H4 (cell line): ENCODE measurements around the gene LHX2. TPM values are rescaled to one million over a fixed set of nuclear protein-coding genes. Genes with fewer than 3 reads are reported as not detected.

Source experiments
- DNase-seq: peaks from one replicate; pipeline ENCODE4 v3.0.0-alpha.2; 2015; ENCODE audit warnings: low spot score
- total RNA-seq: library from RNA; depleted of rRNA; stranded (reverse); fragments of >200 nt; shearing (Covaris generic); gene quantifications from 2 replicates; pipeline ENCODE4 v1.2.3, GENCODE V29; 2014

LHX2 gene
- total RNA-seq, 1 experiment from 2014 or later: 2.2 TPM

GRCh38 chr9:123998970-123999621 lies 12.5 kb upstream of the LHX2 start:
- no peak for DNase-seq

GRCh38 chr9:123999661-124000060 lies 11.9 kb upstream of the LHX2 start:
- no peak for DNase-seq

DNA sequence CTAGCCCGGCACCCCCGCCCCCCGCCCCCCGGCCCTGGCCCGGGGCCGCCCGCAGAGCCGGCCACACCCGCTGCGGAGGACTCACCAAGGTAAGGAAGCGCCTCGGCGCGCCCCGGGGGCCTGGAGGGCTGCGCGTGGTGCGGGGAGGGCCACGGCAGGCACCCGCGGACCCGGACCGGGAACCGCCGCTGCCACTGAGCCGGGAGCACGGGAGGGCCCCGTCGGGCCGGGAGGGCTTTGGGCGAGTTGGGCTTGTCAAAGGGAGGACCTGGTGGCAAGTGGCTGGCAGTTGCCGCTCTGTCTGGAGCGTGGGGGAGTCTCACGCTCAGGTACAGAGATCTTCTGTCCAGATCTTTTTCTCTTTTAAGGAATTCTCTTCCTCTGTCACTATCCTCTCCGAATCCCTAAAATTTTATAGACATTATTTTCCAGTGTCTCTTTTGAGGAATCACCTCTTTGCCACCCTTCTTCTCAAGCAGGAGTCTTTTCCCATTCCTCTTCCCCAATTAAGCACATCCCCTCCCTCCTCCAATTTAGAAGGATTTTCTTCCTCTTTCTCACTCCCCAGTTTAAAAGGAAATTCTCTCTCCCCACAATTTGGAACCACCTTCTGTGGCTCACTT lies 11.3 kb upstream of the LHX2 start:
- no peak for DNase-seq

DNA sequence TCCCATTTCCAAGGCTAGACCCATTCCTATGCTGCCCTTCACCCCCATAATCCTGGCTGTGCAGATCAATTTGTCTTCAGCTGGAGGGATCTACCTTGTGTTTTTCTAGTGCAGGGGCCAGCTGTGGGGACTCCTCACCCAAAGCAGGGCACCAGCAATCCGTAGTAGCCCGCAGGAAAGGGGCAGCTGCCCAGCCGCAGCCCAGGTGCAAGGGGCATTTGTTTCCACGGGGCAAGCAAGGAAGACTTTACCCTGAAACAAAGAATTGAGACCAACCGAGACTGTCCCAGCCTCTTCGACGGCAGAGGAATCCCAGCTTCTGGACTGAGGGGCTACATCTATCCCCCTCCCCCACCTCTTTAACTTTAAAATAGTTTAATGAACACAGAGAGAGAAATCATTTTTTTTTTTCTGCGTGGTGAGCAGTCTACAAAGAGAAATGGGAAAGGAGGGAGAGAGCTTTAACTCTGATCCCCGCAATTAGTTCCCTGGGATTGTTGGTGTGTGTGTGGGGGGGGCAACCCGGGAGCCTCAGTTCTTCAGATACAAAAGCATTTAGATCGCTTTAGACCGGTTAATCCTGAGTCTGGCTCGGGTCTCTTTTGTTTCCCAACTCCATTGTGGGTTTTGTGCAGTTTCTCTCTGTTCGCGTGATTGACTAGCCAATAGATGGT lies 10.6 kb upstream of the LHX2 start:
- DNase-seq: no peak

DNA sequence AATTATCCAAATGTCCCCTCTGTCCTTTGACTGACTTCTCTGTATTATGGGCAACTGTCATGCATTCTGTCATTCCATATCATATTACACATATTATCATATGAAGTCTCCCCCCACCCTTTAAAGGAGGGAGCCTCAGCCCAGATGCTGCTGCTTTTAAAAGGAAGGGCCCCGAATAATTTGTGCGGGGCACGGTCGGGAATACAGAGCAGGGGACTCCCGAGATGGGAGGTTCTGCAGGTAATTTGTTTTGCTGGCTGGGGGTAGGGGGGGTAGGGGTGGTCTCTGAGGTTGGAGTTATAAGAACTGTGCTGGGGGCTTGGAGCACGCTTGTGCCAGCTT lies 10.1 kb upstream of the LHX2 start:
- no peak for DNase-seq

DNA sequence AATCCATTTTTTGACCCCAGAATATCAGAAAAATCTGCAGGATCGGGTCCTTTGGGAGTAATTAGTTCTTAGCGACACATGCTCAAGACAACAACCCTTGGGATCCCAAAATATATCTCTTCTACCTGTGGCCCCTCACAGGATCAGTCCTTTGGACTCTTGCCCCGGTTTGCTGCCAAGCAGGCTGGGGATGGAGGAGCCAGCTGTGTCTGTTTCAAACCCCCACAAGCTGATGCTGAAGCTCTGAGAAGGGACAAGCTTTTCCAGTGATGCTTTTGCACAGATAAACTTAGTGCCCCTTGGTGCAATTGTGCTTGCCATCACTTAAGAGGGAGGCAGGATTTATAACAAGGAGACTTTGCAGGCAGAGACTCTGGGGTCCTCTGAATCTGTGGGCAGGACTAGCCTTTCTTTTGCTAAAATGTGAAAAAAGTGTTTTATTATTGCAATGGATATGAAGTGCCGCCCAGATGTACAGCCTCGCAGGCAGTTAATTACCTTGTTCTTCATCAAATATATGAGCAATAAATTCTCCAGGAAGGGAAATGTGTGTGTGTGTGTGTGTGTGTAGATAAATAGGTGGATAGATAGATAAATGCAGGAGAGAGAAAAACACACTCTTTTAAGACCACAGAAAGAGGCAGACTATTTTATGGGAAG lies 9.6 kb upstream of the LHX2 start:
- no peak for DNase-seq

GRCh38 chr9:124003636-124004349 lies 7.8 kb upstream of the LHX2 start:
- DNase-seq: no peak

GRCh38 chr9:124004593-124004992 lies 7.0 kb upstream of the LHX2 start:
- DNase-seq: no peak

DNA sequence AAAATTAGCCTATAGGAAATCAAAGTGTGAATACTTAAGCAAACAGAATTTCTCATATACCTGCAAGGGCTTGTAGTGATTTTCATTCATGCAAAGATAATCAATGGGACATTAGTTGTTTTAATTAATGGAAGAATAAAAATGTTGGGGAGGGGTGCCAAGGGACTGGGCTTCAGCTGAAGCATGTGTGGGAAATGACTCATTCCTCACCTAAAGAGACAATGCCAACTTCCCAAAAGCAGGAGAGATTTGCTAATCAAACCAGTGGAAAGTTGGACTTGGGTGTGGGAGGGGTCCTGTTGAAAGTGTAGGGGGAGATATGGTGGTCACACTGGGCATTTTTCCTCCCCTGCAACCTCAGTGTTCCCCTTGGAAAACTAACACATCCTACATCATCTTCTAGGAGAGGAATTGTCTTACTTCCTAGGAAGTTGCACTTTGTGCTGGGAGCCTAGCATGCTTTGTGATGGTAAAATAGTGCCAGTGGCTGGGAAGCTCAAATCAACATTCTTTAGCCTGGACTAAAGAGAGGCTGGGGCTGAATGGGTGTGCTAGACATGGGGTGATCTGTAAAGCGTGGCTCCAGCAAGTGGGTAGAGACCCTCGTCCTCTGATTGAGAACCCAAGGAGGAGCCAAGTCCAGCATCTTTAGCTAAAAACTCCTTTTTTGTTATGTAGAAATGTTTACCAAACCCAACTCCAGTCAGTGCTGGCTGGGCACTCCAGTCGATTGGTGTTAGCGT lies 6.4 kb upstream of the LHX2 start:
- DNase-seq: no peak

- DNase-seq: no peak
These were observed 4.9 kb upstream of the LHX2 start for GRCh38 chr9:124006448-124007361.

- DNase-seq: no peak
These were observed 3.8 kb upstream of the LHX2 start for GRCh38 chr9:124007565-124008302.

DNA sequence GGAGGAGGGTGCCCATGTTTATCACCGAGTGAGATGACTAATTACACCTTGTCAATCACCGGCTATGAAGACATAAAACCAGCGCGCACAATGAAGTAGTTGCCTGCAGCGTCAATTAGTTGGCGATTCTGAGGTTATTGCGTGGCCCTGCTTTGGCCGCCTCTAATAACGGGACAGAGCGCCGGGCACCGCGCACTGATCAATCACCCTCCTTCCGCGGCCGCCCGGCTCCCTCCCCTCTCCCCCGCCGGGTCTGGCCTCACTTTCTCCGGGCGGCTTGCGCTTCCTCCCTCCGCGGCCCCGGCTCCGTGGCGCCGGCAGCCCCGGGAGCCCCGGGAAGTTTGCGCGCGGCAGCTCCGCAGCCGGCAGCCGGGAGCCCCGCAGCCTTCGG lies 3.3 kb upstream of the LHX2 start:
- DNase-seq: no peak

DNA sequence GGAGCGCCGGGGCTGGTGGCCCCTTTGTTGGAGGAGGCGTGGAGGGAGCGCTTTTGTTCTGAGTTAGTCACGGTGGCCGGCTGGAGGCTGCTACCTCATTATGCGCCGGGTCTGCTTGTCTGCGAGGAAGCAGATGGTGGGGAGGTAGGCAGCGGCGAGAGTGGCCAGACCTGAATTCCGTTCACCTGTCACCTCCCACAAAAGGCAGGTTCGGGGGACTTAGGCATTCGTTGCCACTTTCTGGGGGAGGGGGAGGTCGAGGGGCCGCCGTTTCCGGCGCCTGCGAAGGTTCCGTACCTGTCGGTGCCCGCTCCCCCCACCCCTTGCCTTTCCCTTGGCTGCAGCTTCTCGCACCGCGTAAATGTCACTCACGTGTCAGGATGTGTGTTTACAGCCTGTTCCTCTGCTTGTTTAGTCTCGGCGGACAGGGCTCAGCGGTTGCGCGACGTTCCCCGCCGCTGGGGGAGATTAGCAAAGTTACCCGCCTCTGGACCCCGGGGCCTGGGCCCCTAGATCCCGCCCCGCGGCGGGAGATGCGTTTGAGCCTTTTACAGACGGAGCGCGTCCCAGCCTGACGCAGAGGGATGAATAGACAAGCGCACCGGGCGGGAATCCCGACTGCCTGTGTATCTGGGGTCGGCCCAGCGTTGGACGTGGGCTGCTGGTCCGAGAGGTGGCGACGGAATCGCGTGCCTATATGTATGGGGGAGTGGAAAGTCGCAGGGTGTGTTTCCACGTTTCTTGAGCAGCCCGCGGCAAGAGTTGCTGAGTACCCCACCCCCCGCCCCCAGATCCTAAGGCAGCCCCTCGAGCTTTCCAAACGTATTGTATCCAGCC lies 2.7 kb upstream of the LHX2 start:
- no peak for DNase-seq

GRCh38 chr9:124009531-124010217 lies 1.9 kb upstream of the LHX2 start:
- no peak for DNase-seq

GRCh38 chr9:124010303-124010664 lies 1.3 kb upstream of the LHX2 start:
- DNase-seq: no peak

DNA sequence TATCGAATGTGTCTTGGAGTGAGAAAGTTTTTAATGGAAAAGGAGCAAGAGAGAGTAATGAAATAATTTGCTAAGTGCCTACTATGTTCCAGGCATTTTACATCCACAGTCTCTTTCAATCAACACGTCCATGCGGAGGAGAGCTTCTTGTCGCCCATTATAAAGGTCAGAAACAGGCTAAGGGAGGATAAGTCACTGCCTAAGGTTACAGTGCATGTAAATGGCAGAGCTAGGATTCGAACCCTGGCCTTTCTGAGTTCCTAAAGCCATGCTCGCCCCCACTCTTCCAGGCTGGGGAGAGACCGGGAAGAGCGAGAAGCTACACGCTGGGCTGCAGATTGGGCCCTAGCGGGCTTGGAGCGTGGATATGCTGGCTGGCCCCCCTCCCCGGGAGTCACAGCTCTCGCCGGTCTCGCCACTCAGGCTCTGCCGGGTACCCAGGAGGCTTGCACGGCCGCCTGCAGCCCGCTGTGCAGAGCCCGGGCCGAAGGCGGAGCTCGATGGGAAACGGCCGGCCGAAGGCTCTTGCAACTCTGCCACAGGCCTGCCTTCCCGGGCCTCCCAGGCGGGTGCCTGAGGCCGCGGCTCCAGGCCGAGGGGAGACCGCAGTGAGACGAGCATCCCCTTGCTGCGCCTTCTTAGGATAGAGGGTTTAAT lies 775 bp upstream of the LHX2 start:
- no peak for DNase-seq

DNA sequence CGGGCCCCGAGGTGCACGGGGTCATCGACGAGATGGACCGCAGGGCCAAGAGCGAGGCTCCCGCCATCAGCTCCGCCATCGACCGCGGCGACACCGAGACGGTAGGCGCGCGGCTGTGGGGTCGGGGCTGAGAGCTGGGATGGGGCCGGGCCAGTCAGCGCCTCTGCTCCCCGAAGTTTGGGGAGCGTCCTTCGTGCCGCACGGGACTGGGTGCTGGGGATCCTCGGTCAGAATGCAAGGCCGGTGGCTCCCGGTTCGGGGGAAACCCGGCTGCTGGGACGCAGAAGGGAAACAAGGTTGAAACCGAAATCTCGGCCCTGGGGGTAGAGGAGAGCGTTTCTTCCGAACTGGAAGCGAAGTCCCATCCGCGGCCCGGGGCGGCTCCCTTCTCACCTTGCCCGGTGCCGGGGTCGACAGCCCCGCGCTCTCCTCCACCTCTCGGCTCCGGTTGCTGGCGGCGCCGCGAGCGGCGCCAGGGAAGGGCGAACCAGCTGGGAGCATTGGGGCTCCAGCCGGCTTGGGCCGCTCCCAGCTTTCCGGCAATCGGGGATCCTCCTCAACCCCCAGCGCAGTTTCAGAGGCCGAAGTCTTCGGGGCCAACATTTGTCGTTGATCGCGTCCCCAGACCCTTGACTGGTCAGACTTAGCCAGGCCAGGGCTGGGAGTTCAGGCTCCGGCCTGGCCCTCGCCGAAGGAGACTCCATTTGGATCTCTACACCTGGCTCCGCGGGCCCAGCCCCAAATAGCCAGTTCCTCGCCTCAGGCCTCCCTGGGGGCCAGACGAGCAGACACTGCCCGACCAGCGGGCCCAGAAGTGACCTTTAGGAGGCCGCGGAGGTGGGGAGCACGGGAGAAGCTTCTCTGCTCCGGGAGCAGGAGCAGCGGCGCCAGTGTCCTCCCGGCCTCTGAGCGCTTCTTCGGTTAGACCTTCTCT lies 1.1 kb downstream of the LHX2 start:
- DNase-seq: no peak
